Tibial nerve (tissue), 4 donors: ENCODE results near the gene HEPH. TPM values are rescaled to one million over a fixed set of nuclear protein-coding genes. Genes with fewer than 3 reads are reported as not detected.

Experiments
- DNase-seq, 2 donors: peaks; one replicate each; pipeline ENCODE4 v3.0.0-alpha.2; 2019; ENCODE audit warnings: low spot score in 2 of 2
- H3K27ac ChIP-seq, 4 donors: fragments of 200-600 bp; sonication (generic) in 3 of 4; one replicate each; pipeline ENCODE4 v1.5.1; 2017 to 2019; ENCODE audit warnings: mild to moderate bottlenecking in 1 of 4
- H3K27me3 ChIP-seq, 2 donors: fragments of 200-600 bp; sonication (generic) in 1 of 2; one replicate each; pipeline versions ENCODE4 v1.5.1 to v1.6.0; 2017 to 2019
- H3K36me3 ChIP-seq, 3 donors: fragments of 200-600 bp; sonication (generic); one replicate each; pipeline ENCODE4 v1.5.1; 2018 to 2019
- H3K4me1 ChIP-seq, 4 donors: fragments of 200-600 bp; sonication (generic) in 3 of 4; one replicate each; pipeline ENCODE4 v1.5.1; 2017 to 2019
- H3K4me3 ChIP-seq, 4 donors: fragments of 200-600 bp; sonication (generic) in 3 of 4; one replicate each; pipeline ENCODE4 v1.5.1; 2017 to 2019; ENCODE audit warnings: mild to moderate bottlenecking in 1 of 4, moderate library complexity in 1 of 4
- H3K9me3 ChIP-seq, 4 donors: fragments of 200-600 bp; sonication (generic) in 3 of 4; one replicate each; pipeline ENCODE4 v1.5.1; 2017 to 2019
- CTCF ChIP-seq, 5 experiments: fragments of 200-600 bp in 3 of 5; fragments of 450-650 bp in 2 of 5; sonication (generic) in 3 of 5; IDR thresholded peaks; one replicate each; pipeline ENCODE4 v1.5.1; 2016 to 2019; ENCODE audit warnings: antibody characterized with exemption in 5 of 5, mild to moderate bottlenecking in 3 of 5, moderate library complexity in 2 of 5
- EP300 ChIP-seq, 2 donors: sonication (generic); formaldehyde crosslinking; IDR thresholded peaks; one replicate each; pipeline ENCODE4 v1.6.1; 2017; ENCODE audit warnings: antibody characterized with exemption in 2 of 2, mild to moderate bottlenecking in 1 of 2
- POLR2A ChIP-seq, 2 donors: fragments of 450-650 bp; IDR thresholded peaks; one replicate each; pipeline ENCODE4 v1.6.1; 2017; ENCODE audit warnings: antibody characterized with exemption in 2 of 2, mild to moderate bottlenecking in 2 of 2, moderate library complexity in 2 of 2
- WGBS, 2 donors: methylation state at CpG; one replicate each; pipeline ENCODE4 v1.1.5; 2018; 5-methylcytosine and 5-hydroxymethylcytosine counted together
- total RNA-seq, 4 donors: library from RNA; depleted of rRNA; stranded (reverse); fragments of >200 nt; gene quantifications; one replicate each; pipeline ENCODE4 v1.1.0, GENCODE V29; 2016

The HEPH gene
- total RNA-seq, 4 donors from 2014 or later, result 7.2 to 30.0 (median 24.1) TPM

GRCh38 chrX:66163447-66163846, 600 bp upstream of the HEPH start:
- Histone ChIP-seq H3K9me3 (no peaks in the 10 kb centered on the region), H3K4me1 (no peaks in the 10 kb centered on the region), H3K36me3 (no peaks in the 10 kb centered on the region), H3K27ac (peak overlapping the region in 2 of 4 donors; percentile 61 to 69), H3K4me3 (no peak overlapping the region), H3K27me3 (peaks cover 0 to 3% of the 10 kb centered on the region in 2 donors)
- TF ChIP-seq EP300 (IDR thresholded peaks at IDR 0.05), result no peak
- 40 to 70% methylated on average over 1 of the region's 1 CpG for WGBS, 2 donors
- no peak for DNase-seq

- H3K27me3 ChIP-seq, result peaks cover 0 to 3% of the 10 kb centered on the region in 2 donors
- H3K27ac ChIP-seq, result peak overlapping the region in 3 of 4 donors; percentile 57 to 69 (median 61)
- H3K4me1 ChIP-seq, result no peaks in the 10 kb centered on the region
- TF ChIP-seq EP300 (IDR thresholded peaks at IDR 0.05), result no peak
- no peaks in the 10 kb centered on the region for H3K9me3 ChIP-seq
- no peaks in the 10 kb centered on the region for H3K36me3 ChIP-seq
- DNase-seq, result no peak
- 8 to 22% methylated on average over 3 of the region's 3 CpGs for WGBS, 2 donors
- peak overlapping the region; percentile 14 to 46 (median 24) for H3K4me3 ChIP-seq
These were observed 423 bp downstream of the HEPH start for GRCh38 chrX:66164470-66164869.

- no peaks in the 10 kb centered on the region for H3K9me3 ChIP-seq
- H3K4me1 ChIP-seq, result no peaks in the 10 kb centered on the region
- peak overlapping the region in 2 of 4 donors; percentile 57 to 69 for H3K27ac ChIP-seq
- DNase-seq, result no peak
- WGBS, 2 donors, result 24 to 25% methylated on average over 2 of the region's 2 CpGs
- H3K36me3 ChIP-seq, result no peaks in the 10 kb centered on the region
- peak overlapping the region in 3 of 4 donors; percentile 2 to 46 (median 25) for H3K4me3 ChIP-seq
- TF ChIP-seq CTCF (IDR thresholded peaks at IDR 0.05) (no peak), EP300 (IDR thresholded peaks at IDR 0.05) (no peak), POLR2A (IDR thresholded peaks at IDR 0.05) (no peak)
- peaks cover 0 to 3% of the 10 kb centered on the region in 2 donors for H3K27me3 ChIP-seq
These were observed 884 bp downstream of the HEPH start for GRCh38 chrX:66164931-66165330.

- no peaks in the 10 kb centered on the region for H3K9me3 ChIP-seq
- no peaks in the 10 kb centered on the region for H3K4me1 ChIP-seq
- no peak for DNase-seq
- H3K36me3 ChIP-seq, result no peaks in the 10 kb centered on the region
- H3K27me3 ChIP-seq, result peaks cover 0 to 3% of the 10 kb centered on the region in 2 donors
- H3K4me3 ChIP-seq, result no peak overlapping the region
- TF ChIP-seq POLR2A (IDR thresholded peaks at IDR 0.05), result no peak
- TF ChIP-seq EP300 (IDR thresholded peaks at IDR 0.05), result no peak
- TF ChIP-seq CTCF (IDR thresholded peaks at IDR 0.05), result no peak
- no peak overlapping the region for H3K27ac ChIP-seq
These were observed 2.6 kb downstream of the HEPH start for GRCh38 chrX:66166671-66167070.

GRCh38 chrX:66167431-66167830, 3.4 kb downstream of the HEPH start:
- Histone ChIP-seq H3K27me3 (peaks cover 0 to 3% of the 10 kb centered on the region in 2 donors), H3K4me1 (no peaks in the 10 kb centered on the region), H3K27ac (no peak overlapping the region), H3K4me3 (no peak overlapping the region), H3K9me3 (no peaks in the 10 kb centered on the region), H3K36me3 (peaks cover 0 to 2% (median 0%) of the 10 kb centered on the region in 3 donors)
- 41 to 67% methylated on average over 1 to 2 of the region's 2 CpGs for WGBS, 2 donors
- TF ChIP-seq CTCF (IDR thresholded peaks at IDR 0.05) (no peak), EP300 (IDR thresholded peaks at IDR 0.05) (no peak), POLR2A (IDR thresholded peaks at IDR 0.05) (no peak)
- no peak for DNase-seq

GRCh38 chrX:66176134-66176533, 12.1 kb downstream of the HEPH start:
- Histone ChIP-seq H3K4me3 (no peak overlapping the region), H3K9me3 (peaks cover 0 to 27% (median 13%) of the 10 kb centered on the region in 4 donors), H3K36me3 (peaks cover 0 to 57% (median 0%) of the 10 kb centered on the region in 3 donors), H3K27me3 (no peaks in the 10 kb centered on the region), H3K4me1 (no peaks in the 10 kb centered on the region), H3K27ac (no peak overlapping the region)
- 91 to 100% methylated on average over 1 of the region's 1 CpG for WGBS, 2 donors
- TF ChIP-seq POLR2A (IDR thresholded peaks at IDR 0.05), result no peak
- no peak for TF ChIP-seq CTCF (IDR thresholded peaks at IDR 0.05)
- TF ChIP-seq EP300 (IDR thresholded peaks at IDR 0.05), result no peak
- DNase-seq, result no peak
